Activated CD8-positive, alpha-beta memory T cell treated with anti-CD3 and anti-CD28 coated beads for 1 hour (primary cell): ENCODE data around the gene MKNK1.

Experiments used
- DNase-seq, 2 donors: peaks; one replicate each; pipeline ENCODE4 v3.0.0-alpha.2; 2020; ENCODE audit warnings: low read depth in 1 of 2; ENCODE audit errors: extremely low read depth in 1 of 2

MKNK1 gene

GRCh38 chr1:46525253-46525983, 78.7 kb downstream of the MKNK1 start:
- no peak for DNase-seq

DNA sequence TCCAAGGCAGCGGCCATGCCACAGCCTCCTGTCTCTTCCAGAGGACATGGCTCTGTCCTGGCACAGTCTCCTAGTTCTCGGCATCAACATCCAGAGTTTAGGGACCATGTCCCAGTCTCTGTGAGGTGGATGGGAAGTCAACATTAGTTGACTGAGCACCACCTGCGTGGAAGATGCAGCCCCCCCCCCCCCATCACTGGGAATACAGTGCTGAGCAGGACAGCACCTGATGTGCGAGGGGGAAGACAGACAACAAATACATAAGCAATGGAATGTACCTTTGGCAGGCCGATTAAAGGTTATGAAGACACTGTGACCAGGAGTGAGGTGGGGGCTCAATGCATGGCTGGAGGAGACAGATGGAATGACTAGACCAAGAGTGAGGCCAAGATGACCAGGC, 79.2 kb downstream of the MKNK1 start:
- no peak for DNase-seq

- no peak for DNase-seq
Measured at GRCh38 chr1:46523496-46524353, 80.3 kb downstream of the MKNK1 start.

- no peak for DNase-seq
Measured at GRCh38 chr1:46522969-46523320, 81.1 kb downstream of the MKNK1 start.

DNA sequence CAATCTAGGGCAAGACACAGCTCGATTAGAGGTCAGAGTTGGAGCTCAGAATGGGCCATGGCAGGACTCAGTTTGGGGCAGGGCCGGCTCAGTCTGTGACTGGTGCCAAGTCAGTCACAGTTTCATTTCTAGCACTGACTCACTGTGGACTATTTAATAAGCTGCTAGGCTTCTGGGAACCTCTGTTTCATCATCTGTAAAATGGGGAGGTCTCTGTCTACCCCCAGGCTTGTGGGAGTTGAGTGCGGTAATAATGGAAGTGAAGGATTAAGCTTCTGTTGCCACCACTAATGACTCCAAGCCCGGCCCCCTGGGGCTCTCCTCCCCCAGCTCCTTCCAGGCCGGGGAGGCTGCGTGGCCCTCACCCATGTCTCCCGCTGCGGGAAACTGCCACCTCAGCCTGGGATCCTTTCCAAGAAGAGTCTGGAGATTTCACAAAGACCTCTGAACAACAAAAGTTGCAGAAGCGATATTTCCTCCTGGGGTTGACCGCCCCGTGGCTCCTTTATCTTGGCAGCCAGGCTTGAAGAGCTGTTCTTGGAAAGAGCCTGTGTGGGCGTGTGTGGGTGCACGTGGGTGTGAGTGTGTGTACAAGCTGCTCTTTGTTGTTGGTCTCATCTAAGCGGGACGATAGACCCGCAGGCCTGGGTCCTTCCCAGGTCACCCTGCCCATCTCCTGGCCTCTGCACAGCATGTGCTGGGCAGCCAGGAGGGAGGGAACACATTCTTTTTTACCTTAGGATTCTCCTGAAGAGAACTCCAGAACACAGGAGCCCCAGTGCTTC, 81.7 kb downstream of the MKNK1 start:
- no peak for DNase-seq

DNA sequence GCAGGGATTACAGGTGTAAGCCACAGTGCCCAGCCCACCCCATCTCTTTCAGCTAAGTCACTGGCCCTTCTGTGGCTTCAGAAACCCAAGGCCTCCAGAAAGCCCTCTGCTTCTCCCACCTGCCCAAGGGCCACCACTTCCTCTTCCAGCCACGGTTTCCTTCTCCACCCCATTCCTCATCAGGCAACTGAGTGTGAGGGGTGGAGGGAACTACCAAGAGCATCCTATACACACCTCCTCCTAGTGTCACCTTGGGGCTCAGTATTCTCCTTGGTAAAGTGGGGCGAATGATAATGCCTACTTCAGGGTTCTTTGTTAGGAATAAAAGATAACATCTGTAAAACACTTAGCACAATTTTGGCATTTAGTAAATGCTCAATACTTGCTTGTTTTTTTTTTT, 82.7 kb downstream of the MKNK1 start:
- no peak for DNase-seq

- DNase-seq = no peak
Measured at GRCh38 chr1:46520063-46520911, 83.8 kb downstream of the MKNK1 start.

DNA sequence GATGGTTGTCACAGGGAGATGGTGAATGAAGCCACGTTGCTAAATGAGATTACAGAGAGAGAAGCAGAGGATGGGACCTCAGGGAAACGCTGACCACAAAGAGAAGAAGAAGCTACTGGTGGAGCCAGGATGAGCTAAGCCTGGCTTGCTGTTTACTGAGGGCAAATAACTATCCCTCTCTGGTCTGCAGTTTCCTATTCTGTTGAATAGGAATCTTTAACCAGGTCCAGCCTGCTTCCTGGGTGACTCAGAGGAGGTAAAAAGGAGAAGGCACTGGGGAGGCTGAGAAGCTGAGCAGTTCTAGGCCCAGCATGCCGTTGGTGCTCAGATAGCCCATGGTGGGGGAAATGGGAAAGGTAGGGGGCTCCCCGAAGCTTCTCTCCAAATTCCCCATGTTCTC, 84.9 kb downstream of the MKNK1 start:
- no peak for DNase-seq

GRCh38 chr1:46517932-46518498, 86.1 kb downstream of the MKNK1 start:
- DNase-seq = no peak

DNA sequence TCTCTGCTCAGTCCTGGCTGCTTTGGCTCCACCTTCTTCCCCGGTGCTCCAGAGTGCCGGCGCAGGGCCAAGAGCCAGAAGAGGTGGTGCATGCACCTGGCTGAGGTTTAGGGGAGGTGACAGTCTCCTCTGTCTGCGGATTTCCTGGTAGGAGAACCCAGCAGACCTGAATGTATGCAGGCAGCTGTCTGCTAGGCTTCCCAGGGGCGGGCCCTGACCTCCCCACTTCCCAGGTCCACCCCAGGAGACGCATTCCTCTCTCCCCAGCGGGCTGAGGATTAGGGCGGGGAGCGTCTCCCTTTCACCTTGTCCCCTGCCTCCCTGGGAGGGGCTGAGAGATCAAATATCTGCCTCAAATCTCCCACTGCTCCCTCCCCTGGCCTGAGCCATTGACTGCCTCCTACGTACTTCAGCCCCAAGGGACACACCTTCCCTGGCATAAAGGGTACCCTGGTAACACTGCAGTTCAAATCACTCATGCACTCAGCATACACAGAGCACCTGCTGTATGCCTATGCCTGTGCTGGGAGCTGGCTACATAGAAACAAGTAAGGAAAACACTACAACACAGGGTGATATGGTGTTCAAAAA, 87.0 kb downstream of the MKNK1 start:
- no peak for DNase-seq

- DNase-seq = no peak
Measured at GRCh38 chr1:46516200-46516950, 87.7 kb downstream of the MKNK1 start.

DNA sequence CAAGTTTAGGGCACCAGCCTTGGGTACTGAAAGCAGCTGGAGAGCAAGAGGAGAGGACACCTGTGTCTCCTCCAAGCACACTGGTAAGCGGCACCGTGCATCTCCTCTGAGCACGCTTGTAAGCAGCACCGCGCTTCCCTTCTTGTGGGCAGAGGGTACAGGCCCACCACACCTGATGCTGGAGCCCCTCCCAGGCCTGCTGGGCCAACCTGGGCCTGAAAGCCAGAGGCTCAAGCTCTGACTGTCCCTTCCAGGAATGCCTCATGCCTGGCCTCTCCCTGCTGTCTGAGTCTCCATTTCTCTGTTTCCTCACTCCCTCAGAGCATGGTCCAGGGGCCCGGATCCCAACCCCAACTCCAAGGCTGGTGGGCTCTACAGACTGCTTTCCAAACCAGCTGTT, 88.5 kb downstream of the MKNK1 start:
- DNase-seq = no peak

DNA sequence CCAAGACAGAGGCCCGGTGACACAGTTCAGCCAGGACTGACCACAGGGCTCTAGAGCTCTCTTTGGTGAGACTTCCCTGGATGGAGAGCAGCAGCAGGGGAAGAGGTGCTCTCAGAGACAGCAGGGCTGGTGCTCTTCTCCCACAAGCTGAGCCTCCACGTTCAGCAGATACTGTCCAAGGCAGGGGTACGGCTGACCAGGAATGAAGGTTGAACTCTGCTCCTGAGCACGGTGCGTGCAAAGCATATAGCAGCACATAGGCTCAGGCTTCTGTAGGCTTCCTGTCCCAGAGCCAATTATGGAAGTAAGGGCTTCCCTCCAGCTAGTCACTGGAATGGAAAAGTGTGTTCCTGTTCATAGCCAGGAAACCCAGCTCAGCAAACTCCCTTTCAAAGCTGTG, 90.5 kb downstream of the MKNK1 start:
- DNase-seq = no peak

- DNase-seq = no peak
Measured at GRCh38 chr1:46512792-46513190, 91.3 kb downstream of the MKNK1 start.

DNA sequence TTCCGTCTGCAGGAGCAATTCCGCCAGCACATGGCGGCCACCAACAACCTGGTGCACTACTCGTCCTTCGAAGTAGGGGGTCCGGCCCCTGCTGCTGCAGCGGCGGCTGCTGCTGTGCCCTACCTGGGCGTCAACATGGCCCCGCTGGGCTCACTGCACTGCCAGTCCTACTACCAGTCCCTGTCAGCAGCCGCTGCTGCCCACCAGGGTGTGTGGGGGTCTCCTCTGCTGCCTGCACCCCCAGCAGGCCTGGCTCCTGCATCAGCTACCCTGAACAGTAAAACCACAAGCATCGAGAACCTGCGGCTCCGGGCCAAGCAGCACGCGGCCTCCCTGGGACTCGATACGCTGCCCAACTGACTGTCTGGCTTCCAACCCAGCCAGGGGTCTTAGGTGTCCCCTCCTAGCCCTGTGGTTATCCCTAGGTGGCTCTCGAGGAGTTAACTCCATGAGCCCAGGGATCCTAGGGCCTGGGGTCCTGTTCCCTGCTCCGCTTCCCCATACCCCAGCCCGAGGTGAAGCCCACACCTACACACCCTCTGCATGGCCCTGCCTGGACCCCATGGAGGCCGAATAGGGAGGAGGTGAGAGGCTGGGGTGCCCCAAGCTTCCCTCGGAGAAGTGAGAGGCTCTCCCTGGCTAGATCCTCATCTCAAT, 91.8 kb downstream of the MKNK1 start:
- DNase-seq = no peak

GRCh38 chr1:46510998-46511365, 93.1 kb downstream of the MKNK1 start:
- DNase-seq = no peak

GRCh38 chr1:46510341-46510997, 93.6 kb downstream of the MKNK1 start:
- no peak for DNase-seq

DNA sequence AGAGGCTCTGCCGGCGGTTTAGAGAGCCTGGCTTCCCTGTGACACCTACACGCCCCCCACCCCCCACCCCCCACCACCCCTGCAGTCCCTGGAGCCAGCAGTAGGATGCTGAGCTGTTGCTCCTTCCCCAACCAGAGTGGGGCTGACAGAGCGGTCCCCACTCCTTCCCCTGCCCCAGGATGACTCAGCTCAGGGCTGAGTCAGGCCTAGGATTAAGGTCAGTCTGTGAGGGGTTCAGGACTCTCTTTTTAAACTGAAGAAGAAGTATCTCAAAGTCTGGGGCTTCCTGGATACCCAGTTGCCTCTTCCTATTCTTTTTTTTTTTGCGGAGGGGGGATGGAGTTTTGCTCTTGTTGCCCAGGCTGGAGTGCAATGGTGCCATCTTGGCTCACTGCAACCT, 95.3 kb downstream of the MKNK1 start:
- DNase-seq = no peak
